GM20000 (cell line): ENCODE results near the gene POU2AF3.
"Not testable (repeated sequence)": the region's sequence is repeated elsewhere in the genome, so short reads cannot be mapped to it uniquely, and the experiment has no call there.

ENCODE experiments used
- DNase-seq: peaks from one replicate; pipeline ENCODE4 v3.0.0; 2012; ENCODE audit warnings: low spot score
- CTCF ChIP-seq: IDR thresholded peaks from 2 replicates; pipeline ENCODE4 v1.5.1; 2012; ENCODE audit warnings: mild to moderate bottlenecking, control low read depth; ENCODE audit errors: extremely low read depth, missing control alignments

The POU2AF3 gene

DNA sequence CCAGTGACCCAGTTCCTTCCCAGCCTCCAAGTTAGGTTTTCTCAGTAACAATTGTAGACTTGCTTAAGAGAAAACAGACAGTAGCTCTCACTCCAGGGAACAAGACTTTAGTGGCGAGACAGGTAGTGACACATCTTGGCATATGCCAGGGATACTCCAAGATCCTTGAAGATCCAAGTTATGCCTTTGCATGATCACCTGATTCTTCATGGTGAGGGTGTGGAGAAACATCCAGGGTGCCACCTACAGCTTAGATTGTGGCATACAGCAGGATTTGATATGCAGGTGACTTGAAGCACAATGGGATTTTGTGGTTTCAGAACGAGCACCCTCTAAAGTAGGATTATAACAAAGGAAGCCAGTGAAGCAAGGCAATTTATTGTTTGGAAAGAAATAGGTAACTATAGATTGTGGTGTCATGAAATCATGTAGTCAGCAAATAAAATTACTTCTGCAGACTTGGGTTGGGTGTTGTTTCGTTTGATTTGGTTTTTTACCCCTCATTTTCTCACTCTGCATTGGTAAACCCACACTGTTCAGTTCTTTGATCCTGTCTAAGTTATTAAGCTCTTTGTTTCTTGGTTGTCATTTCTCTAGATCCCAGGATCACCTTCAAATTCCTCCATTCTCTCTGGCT, 9.2 kb downstream of the POU2AF3 start:
- DNase-seq, result no peak
- no peak for TF ChIP-seq CTCF

GRCh38 chr11:111308140-111308539, 9.8 kb downstream of the POU2AF3 start:
- no peak for DNase-seq
- TF ChIP-seq CTCF, result no peak

GRCh38 chr11:111309215-111309915, 11.0 kb downstream of the POU2AF3 start:
- TF ChIP-seq CTCF, result no peak
- no peak for DNase-seq

GRCh38 chr11:111310088-111310487, 11.7 kb downstream of the POU2AF3 start:
- TF ChIP-seq CTCF, result no peak
- no peak for DNase-seq

DNA sequence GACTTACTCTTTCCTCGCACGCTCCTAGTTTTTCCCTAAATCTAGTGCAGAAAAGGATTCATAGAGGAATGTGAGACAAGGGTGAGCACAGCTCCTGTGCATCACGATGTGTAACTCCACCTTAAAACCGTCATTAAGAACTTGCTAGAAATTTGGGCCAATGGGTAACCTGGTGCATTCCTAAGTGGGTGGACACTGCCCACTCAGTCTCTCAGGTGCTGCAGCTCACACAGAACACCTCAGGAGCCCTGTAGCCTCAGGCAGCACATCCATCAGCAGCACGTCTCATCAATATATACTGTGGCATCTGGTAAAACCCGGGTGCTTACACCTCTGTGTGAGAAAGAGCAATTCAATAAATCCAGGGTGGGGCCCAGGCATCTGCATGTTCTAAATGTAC, 12.4 kb downstream of the POU2AF3 start:
- TF ChIP-seq CTCF, result no peak

DNA sequence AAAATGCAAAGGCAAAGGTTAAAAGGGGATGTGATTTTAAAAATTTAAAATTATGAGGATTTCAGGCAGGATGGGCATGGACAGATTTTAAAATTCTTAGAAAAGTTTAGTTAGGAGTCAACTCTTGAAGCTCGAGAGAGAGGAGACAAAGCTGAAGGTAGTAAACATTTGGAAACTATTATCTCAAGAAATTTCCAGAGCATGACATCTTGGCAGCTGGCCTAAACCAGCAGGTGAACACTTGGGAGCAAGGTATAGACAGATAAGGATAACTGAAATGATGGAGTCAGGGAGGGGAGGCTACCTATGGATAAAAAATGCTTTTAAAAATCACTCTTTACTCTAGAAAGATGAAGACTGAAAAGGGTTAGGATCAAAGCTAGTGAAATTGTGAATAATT, 13.7 kb downstream of the POU2AF3 start:
- TF ChIP-seq CTCF, result no peak
- no peak for DNase-seq

More for the DNA sequence above, 12.4 kb downstream of the POU2AF3 start:
- DNase-seq, result no peak

DNA sequence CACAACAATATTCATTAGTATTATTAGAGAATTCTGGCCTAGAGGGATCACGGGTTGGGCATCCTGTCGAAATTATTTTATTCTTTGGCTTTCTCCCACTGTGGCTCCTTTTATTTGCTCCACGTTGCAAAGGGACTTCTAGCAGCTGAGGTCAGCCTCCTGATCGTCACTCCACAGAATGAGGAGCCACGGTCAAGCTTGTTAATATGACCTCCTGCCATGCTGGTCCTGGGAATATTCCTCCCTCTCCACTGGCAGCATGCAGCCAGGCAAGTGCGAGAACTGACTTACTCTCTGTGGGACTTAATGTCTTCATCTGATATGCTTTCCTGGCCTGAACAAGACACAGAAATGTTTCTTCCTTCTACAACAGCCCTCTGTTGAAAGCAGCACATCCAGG, 20.9 kb downstream of the POU2AF3 start:
- TF ChIP-seq CTCF, result no peak
- no peak for DNase-seq

DNA sequence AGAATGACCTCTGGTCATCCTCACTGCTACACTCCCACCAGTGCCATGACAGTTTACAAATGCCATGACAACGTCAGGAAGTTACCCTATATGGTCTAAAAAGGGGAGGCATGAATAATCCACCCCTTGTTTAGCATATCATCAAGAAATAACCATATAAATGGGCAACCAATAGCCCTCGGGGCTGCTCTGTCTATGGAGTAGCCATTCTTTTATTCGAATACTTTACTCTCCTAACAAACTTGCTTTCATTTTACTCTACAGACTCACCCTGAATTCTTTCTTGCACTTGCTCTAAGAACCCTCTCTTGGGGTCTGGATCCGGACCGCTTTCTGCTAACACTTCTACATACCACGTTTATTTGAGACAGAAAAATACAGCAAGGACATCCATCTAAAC, 21.9 kb downstream of the POU2AF3 start:
- DNase-seq, result not testable (repeated sequence)
